HG03521 (cell line): ENCODE data around the gene MAP2K4.
A peak's percentile ranks its signal among the peaks of the same experiment; 100 is the strongest.
"Not testable (repeated sequence)": the region's sequence is repeated elsewhere in the genome, so short reads cannot be mapped to it uniquely, and the experiment has no call there.

ENCODE experiments used
- ATAC-seq: cut with Tn5 transposase; IDR thresholded peaks from one replicate; pipeline ENCODE4 v1.9.1; 2021; ENCODE audit warnings: mild to moderate bottlenecking, moderate library complexity; ENCODE audit not compliant: unreplicated experiment

MAP2K4 gene

DNA sequence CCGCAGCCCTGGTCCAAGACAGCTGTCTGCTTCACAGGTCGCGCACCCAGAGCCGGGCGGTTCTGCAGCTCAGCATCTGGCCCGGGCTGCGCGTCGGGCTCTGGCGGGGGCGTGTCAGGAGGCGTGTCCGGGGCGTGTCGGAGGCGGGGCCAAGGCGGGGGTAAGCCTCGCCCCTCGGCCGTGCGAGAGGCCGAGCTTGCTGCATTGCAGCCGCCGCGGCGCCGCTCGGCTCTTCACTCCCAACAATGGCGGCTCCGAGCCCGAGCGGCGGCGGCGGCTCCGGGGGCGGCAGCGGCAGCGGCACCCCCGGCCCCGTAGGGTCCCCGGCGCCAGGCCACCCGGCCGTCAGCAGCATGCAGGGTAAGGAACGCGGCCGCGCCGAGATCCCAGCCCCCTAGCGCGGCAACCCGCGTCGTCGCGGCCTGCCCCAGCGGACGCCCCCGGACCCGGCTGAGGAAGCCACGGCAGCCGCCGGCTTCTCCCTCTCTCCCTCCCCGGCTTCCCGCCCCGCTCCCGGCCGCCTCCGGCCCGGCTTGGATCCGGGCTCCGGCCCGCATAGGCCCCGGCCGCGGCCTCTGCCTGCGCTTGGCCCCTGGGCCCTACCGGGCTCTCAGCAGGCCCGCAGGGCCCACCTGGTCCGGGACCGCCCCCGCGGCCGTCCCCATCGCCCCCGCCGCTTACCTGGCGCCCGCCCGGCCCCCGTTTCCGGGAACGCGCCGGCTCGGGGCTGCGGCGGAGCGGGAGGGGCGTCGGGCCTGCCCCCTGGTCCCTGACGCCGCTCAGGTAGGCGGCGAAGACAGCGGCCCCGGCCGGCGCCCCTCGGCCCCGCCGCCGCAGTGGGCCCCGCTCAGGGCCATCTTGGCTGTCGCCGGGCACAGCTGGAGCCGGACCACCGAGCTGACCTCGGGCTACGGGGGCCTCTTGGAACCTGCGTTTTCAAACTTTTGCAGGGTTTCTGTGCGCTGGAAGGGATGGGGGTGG, at the start of gene MAP2K4:
TSS of gene MAP2K4 (plus strand) at position 236 of the 981 bp plus-strand sequence. CDS start at position 246, 10 bp downstream.
- ATAC-seq, result peak; percentile 96

DNA sequence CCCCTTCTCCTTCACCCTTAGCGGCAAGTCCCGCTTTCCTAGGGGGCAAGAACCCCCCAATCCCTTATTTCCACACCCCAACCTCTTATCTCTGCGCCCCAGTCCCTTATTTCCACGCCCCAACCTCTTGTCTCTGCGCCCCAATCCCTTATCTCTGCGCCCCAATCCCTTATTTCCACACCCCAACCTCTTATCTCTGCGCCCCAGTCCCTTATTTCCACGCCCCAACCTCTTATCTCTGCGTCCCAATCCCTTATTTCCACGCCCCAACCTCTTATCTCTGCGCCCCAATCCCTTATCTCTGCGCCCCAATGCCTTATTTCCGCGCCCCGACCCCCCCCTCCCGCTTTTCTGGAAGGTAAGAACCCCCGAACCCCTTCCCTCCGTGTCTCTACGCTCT, 47.9 kb upstream of the MAP2K4 start:
- not testable (repeated sequence) for ATAC-seq

DNA sequence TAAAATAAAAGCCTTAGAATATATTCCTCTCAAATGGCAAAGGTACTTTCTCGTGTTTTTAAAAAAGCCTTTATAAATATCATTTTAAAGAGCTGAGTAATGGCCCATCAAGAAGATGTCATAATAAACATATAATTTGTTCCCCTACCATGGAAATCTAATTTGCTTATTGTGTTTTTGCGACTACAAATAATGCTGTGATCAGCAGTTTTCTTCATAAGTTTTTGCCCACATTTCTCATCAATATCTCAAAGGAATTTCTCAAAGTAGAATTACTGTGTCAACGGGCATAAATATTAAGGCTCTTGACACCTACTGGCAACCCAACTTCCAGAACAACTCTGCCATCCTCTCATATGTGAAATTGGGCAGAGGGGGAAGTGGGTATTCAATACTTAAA, 40.9 kb upstream of the MAP2K4 start:
- ATAC-seq, result no peak

DNA sequence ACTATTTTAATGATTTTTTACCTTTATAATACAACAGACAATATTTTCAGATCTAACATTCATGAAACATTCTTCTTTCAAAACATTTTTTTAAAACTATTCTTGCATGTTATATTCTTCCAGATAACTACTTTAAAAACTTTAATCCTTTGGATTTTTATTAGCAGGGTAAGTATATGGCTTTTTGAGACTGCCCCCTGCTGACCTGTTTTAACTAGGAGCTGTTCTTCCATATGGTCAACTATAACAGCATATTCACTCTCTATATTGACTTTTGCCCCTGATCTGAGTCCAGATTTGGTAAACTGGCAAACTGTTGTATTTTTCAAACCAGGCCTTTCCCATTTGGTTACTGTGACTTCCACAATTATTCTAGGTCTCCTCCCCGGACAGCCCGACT, 39.9 kb upstream of the MAP2K4 start:
- no peak for ATAC-seq

DNA sequence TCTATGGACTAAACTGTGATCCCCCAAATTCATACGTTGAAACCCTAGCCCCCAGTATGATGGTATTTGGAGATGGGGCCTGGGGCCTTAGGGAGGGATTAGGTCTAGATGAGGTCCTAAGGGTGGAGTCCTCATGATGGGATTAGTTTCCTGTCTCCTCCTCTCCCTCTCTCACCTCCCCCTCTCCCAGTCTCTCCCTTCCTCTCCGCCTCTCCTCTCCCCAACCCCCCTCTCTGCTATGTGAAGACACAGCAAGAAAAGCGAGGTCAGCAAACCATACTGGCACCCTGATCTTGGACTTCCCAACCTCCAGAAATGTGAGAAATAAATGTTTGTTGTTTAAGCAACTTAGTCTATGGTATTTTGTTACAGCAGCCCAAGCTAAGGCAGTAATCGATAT, 38.8 kb upstream of the MAP2K4 start:
- ATAC-seq, result no peak

DNA sequence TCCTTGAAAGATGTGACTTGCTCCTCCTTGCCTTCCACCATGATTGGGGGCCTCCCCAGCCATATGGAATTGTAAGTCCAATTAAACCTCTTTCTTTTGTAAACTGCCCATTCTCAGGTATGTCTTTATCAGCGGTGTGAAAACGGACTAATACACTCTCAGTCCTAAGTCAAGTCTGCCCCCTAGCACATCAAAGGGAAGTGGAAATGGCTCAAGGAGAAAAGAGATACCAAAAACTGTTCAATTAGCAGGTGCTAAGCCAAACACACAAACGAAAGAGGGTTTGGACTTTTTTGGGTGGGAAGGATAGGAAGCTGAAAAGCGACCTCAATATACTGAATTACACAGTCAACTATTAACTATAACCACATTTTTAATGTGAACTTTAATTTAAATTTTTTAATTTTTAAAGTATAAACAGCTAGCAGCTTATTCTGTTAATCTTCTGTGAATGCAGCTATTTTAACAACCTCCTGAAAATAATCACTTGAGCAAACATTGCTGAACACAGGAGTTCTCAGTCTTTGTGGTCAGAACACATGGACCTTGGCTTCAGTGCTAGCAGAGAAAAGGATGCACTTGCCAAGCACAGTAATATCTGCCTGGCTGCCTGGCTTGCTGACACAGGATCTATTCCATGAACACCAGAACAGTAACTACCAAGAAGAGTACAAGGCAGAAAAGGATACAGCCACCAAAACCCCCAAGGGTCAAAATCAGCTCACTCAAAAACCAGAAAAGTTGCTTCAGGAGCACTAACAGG, 34.3 kb upstream of the MAP2K4 start:
- no peak for ATAC-seq

DNA sequence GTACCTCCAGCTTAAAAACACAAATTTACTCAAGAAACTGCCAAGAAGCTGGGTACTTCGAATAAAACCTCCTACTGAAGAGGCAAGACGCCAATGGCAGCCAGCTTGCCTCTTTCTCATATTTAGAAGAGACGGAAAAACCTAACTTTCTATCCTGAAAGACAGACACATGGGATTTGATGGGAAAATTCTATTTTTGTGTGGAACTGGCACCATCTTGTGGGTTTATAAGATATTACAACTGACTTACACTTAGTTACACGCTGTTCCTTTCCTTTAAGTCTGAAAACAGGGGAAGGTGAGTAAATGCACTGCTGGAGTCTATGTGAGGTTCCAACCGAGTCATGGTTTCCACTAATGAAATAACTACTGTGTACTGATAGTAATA, 33.7 kb upstream of the MAP2K4 start:
- no peak for ATAC-seq

DNA sequence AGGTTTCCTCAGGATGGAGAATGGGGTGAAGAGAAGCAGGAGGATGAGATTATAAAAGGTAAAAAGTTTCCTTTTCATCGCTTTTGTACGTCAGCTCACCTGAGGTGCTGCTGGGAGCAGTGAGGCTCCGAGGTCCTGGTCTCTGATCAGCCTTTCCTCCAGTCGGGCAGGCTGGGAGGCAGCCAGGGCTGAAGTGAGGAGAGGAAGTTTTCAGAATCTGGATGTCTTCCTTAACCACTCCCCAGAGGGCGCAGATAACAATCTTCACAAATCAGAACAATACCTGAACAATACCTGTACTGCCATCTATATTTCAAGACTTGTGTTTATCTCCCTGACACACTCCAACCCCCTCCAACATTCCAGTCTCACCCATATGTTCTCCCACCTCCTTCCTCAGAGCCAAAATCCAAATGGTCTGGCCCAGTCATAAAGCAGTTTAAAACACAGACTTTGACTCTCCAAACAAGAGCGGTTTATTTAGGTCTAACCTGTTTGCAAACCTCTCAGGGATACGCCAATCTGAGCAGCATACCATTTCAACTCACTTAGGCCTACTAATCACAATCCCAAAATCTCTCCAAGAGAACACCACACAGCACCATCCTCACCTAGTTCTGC, 30.2 kb upstream of the MAP2K4 start:
- no peak for ATAC-seq

DNA sequence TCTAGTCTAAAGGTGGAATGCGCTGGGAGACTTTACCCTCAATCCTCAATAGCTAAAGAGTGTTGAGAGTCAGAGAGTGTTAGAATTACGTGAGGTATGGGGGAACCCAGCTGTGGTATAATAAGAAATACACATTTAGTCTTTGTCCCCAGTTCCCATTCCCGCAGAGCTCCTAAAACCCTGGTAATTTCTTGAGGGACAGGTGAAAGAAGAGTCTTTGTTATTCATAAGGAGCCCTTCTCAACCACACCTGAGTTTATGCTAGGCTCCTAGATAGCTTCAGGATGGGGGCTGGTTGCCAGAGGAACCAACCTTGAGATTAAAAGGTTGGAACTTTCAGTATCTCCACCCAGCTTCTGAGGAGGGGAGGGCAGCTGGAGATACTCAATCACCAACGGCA, 29.2 kb upstream of the MAP2K4 start:
- ATAC-seq, result no peak

DNA sequence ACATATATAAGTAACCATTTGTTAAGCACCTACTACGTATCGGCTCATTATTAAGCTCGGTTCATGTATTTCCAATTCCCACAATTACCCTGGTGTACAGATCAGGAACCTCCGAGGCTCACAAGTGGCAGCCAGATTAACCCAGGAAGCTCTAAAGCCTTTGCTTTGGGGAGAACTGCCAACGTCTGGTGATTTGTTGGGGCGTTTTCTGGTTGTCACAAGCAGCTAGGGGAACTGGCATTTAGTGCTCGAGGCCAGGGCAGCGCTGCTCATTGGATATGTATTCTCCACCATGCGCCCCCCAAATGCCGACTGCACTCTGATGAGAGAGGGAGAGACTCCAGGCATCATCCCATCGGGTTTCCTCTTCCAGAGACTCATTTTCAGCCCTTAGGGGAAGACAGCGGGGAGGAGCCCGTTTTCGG, 23.9 kb upstream of the MAP2K4 start:
- peak; percentile 34 for ATAC-seq

DNA sequence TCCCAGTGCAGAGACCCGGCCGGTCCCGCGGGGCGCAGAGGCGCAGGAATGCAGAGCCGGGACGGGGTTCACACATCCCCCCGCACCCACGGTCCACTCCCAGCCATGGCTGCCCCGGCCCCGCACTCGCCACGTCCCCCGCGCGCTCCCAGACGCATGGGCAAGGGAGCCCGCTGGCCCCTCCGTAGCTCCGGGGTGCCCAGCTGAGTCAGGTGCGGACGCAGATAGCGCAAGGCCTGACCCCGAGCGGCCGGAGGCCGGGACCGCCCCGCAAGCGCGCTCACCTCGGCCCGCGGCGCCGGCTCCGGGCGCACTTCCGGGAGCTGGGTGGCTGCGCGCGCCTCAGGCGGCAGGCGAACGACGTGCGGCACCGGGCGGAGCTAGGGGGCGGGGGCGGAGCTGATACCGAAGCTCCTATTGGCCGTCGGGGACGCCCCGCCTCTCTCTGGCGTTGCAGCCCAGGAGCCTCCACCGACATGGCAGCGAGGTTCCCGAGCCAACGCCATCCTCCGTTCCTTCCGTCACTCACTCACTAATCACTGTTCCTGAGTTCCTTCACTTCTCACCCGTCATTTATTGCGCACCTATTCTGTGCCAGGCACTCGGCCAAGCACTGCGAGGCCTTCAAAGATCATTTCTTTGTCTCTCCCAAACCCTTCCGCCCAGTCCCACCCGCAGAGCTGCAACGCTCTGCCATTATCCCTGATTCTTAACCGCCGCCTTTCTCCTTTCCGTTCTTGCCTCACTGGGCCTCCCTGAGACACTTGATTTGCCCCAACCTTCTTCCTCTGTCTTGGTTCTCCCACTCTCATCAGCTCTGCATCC, 23.3 kb upstream of the MAP2K4 start, which contains the start of gene ZNF18:
TSS of gene ZNF18 (minus strand) at position 329 of the 825 bp plus-strand sequence. CDS start 4,646 bp downstream, outside the sequence.
- peak; percentile 96 for ATAC-seq

DNA sequence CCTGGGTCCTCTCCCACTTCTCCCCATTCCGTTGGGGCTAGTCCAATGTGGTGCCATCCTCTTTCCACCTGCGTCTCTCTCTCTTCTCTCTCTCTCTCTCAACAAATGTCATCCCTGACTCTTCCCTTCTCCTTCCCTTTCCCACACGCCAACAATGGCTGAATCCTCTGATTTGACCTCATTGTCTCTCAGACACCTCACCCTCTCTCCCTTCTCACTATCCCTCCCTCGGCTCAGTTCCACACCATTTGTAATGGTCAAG, 22.8 kb upstream of the MAP2K4 start:
- no peak for ATAC-seq

DNA sequence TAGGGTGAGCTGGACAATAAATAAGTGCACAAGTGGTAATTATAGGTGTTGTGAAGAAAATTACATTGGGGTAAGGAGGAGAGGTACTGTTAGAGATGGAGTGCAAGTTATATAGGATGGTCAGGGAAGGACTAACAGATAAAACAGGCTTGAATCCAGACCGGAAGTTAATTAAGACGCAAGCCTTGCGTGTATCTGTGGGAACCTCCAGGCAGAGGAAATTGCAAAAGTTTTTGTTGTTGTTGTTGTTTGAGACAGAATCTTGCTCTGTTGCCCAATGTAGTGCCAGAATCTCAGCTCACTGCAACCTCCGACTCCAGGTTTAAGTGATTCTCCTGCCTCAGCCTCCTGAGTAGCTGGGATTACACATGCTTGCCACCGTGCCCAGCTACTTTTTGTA, 21.0 kb upstream of the MAP2K4 start:
- no peak for ATAC-seq

DNA sequence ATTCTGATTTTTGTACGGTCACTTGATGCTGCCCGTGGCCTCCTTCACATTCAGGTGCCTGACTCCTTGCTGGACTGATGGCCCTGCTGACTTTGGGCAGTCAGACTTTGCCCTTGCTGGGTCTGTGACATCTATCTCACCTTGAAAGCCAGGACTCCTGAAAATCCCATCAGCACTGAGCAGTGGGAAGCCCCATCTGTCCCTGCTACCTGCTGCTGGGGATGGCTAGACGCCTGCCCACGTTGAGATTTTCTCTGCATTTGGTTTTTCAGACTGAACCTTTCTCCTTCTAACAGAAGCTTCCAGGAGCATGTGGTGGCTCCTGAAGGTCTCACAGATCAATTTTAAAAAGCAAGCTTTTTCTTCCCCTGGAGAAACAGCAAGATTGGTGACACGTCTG, 13.2 kb upstream of the MAP2K4 start:
- ATAC-seq, result no peak

DNA sequence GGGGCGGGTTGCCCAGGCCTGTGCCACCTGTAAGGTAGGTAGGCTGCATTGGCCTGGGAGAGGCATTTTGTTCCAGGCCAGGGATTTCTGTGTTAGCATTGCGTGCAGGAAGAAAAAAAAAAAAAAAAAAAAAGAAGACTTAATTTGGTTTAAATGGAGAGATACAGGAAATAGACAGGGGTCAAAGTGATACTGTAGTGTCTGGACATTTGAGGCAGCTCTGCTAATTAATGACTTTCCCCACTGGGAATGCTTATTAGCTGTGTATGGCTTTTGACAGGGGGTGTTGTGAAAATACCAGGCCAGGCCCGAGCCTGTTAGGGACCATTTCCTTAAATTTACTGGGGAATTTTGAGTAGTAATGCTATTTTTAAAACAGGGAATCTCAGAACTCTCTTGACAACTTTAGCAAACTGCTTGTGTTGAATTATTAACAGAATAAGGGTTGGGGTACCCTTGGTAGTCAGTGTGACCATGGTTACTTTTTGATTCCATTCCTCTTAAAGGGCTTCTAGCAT, 1.0 kb downstream of the MAP2K4 start:
- no peak for ATAC-seq

DNA sequence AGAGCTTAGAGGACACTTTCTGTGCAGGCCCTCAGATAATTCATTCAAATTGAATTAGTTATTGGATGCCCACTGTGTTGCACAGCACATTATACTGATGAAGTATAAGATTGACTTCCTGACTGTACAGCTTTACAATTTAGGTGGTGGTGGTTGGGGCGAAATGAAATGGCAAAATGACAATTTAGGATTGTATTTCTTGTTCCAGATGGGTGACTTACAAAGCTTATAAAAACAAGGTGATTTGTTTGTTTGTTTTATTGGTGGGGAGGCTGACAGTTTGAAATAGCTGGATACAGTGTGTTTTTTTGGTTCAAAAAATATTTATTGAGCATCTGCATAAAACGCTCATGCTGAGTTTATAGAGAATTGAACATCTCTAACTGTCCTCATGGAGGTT, 1.6 kb downstream of the MAP2K4 start:
- ATAC-seq, result no peak

DNA sequence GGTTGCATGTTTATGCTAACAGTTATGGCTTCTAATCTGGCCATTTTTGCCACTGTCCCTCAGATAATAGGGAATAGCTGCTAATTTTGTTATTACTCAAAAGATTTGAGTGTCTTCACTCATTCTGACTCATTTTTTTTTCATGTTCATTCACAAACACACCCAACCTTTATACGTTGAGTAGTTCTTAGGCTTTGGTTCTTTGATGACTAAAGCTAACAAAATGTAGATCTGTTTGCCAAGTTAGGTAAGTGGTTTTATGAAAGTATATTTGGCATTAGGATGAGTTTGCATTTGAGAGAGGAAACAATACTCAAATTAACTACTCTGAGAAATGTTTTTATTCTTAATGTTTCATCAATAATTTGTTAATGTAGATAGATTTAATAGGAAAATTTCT, 3.6 kb downstream of the MAP2K4 start:
- no peak for ATAC-seq

DNA sequence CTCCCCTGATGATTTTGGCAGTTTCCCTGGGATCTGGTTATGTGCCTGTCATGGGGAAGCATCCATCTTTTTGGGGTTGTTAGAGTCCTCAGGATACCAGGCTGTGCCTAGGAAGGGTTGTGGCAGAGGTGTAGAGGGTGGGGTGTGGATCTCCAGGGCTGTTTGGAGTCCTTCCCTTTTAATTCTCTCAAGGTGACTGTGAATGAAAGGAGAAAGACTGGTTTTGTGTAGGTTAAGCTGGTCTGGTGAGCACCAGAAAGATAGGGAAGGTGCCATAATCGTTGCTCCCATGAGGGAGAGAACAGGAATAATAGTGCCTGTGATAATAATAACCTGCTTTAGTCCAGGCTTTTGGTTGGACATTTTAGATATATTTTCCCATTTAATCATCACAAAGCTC, 7.0 kb downstream of the MAP2K4 start:
- no peak for ATAC-seq

DNA sequence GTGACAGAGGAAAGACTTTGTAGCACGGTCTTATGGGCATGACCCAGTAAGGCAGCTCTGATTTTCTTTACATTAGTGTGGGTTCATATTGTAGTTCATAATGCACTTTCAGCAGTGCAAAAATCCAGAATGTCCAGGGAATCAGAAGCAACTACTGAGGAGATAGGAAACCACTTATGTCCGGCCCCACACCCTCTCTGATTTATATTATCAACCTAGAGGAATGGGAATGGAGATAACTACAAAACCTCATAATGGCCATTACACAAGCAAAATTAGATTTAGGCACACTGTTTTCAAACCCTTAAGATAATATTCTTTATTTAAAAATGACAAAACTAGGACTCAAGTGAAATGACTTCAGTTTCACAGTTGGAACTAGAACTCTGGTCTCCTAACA, 7.9 kb downstream of the MAP2K4 start:
- ATAC-seq, result no peak

DNA sequence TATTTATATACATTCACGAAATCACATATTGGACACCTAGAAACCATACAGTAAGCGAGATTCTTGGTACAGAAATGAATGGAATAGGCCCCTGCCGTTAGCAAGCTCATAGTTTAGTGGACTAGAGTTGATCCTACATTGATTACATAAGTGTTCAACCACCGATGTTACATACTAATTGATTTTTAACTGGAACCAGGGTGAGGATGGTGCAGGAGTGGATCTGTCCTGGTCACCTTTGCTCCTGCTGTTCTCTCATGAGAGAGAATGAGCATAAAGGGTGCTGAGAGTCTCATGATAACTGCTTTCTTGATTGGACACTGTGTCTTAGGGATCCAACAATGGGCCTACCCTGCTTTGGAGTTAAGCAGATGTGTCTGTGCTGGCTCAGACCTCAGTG, 13.9 kb downstream of the MAP2K4 start:
- no peak for ATAC-seq

DNA sequence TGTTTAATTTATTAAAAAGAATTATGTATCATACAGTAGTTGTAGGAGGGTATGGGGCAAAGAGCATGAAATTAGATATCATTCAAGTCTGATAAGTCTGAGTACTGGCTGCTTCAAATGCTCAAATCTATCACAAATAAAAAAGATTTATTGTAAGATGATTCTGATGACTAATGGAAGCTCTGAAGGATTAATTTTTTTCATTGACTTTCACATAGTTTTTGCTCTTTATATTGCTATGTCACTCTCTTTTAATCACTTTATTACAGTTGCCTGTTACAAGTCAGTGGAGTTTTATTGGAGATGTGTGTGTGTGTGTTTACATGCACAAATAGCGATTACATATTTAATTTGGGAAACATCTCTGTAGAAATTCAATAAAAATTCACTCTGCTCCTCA, 15.0 kb downstream of the MAP2K4 start:
- ATAC-seq, result no peak
